ENCODE data around the gene GSTT2. TPM values are rescaled to one million over a fixed set of nuclear protein-coding genes. Genes with fewer than 3 reads are reported as not detected.

Gene GSTT2
- total and polyA plus RNA-seq, 7 donors = 0.12 to 0.89 (median 0.29) TPM; not detected in 3

DNA sequence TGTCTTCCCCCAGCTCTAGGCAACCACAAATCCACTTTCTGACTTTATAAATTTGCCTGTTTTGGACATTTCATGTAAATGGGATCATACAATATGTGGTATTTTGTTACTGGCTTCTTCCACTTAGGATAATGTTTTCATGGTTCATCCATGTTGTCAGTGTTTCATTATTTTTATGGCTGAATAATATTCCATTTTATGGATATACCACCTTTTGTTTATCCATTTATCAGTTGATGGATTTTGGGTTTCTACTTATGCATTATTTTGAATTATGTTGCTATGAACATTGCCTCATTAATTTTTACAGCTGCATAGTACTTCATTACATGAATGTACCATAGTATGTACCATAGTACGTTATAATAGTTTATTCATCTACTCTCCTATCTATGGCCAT is 36.2 kb downstream of the GSTT2 start:
- no peaks in the 10 kb centered on the region for H3K27me3 ChIP-seq (ENCODE audit: insufficient read depth in 3 of 3, low read length in 2 of 3)
- 97 to 100% (median 99%) methylated on average over 1 of the region's 1 CpG for WGBS, 3 donors
- no peak for DNase-seq

GRCh38 chr22:24021304-24021703 is 41.4 kb downstream of the GSTT2 start:
- Histone ChIP-seq H3K27ac (no peak overlapping the region), H3K4me3 (no peak overlapping the region), H3K9me3 (peaks cover 6% of the 10 kb centered on the region), H3K4me1 (no peaks in the 10 kb centered on the region), H3K27me3 (ENCODE audit: insufficient read depth in 3 of 3, low read length in 2 of 3) (no peaks in the 10 kb centered on the region), H3K36me3 (ENCODE audit: insufficient read depth in 1 of 2, low read depth in 1 of 2) (peaks cover 0 to 10% of the 10 kb centered on the region in 2 donors)
- 95 to 99% (median 97%) methylated on average over 3 of the region's 3 CpGs for WGBS, 3 donors
- no peak for ATAC-seq
- TF ChIP-seq, protein P1, sequence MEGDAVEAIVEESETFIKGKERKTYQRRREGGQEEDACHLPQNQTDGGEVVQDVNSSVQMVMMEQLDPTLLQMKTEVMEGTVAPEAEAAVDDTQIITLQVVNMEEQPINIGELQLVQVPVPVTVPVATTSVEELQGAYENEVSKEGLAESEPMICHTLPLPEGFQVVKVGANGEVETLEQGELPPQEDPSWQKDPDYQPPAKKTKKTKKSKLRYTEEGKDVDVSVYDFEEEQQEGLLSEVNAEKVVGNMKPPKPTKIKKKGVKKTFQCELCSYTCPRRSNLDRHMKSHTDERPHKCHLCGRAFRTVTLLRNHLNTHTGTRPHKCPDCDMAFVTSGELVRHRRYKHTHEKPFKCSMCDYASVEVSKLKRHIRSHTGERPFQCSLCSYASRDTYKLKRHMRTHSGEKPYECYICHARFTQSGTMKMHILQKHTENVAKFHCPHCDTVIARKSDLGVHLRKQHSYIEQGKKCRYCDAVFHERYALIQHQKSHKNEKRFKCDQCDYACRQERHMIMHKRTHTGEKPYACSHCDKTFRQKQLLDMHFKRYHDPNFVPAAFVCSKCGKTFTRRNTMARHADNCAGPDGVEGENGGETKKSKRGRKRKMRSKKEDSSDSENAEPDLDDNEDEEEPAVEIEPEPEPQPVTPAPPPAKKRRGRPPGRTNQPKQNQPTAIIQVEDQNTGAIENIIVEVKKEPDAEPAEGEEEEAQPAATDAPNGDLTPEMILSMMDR (IDR thresholded peaks at IDR 0.05) = no peak
- intact Hi-C loops (cut with DNase I) = no loop called here
- no peak for DNase-seq

More for the DNA sequence above, 36.2 kb downstream of the GSTT2 start:
- peaks cover 11% of the 10 kb centered on the region for H3K4me1 ChIP-seq
- H3K9me3 ChIP-seq = no peaks in the 10 kb centered on the region
- intact Hi-C loops (cut with DNase I) = no loop called here
- H3K36me3 ChIP-seq (ENCODE audit: insufficient read depth in 1 of 2, low read depth in 1 of 2) = peaks cover 0 to 10% of the 10 kb centered on the region in 2 donors
- TF ChIP-seq, protein P1 (IDR thresholded peaks at IDR 0.05) = no peak
- no peak overlapping the region for H3K27ac ChIP-seq
- no peak for ATAC-seq
- no peak overlapping the region for H3K4me3 ChIP-seq

- no peak for ATAC-seq
- DNase-seq = no peak
- Histone ChIP-seq H3K27ac (no peak overlapping the region), H3K36me3 (ENCODE audit: insufficient read depth in 1 of 2, low read depth in 1 of 2) (no peaks in the 10 kb centered on the region), H3K4me3 (no peak overlapping the region), H3K9me3 (peaks cover 6% of the 10 kb centered on the region), H3K4me1 (peaks cover 12% of the 10 kb centered on the region), H3K27me3 (ENCODE audit: insufficient read depth in 3 of 3, low read length in 2 of 3) (no peaks in the 10 kb centered on the region)
- TF ChIP-seq, protein P1 (IDR thresholded peaks at IDR 0.05) = no peak
- intact Hi-C loops (cut with DNase I) = no loop called here
Observed at GRCh38 chr22:24023204-24023789, 43.4 kb downstream of the GSTT2 start.

DNA sequence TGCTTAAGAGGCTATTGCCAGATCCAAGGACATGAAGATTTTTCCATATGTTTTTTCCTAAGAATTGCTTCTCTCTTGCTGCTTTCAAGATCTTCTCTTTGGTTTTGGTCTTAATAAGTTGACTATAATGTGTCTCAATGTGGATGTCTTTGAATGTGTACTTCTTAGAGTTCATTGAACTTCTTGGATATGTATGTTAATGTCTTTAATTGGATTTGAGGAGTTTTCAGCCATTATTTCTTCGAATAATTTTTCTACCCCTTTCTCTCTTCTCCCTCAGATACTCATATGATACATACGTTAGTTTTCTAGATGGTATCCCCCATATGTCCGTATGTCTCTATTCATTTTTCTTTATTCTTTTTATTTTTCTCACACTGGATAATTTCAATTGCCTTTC is 44.4 kb downstream of the GSTT2 start:
- Histone ChIP-seq H3K9me3 (peaks cover 6% of the 10 kb centered on the region), H3K4me3 (no peak overlapping the region), H3K4me1 (peaks cover 13% of the 10 kb centered on the region), H3K36me3 (ENCODE audit: insufficient read depth in 1 of 2, low read depth in 1 of 2) (no peaks in the 10 kb centered on the region), H3K27me3 (ENCODE audit: insufficient read depth in 3 of 3, low read length in 2 of 3) (no peaks in the 10 kb centered on the region), H3K27ac (no peak overlapping the region)
- 97 to 99% (median 98%) methylated on average over 3 of the region's 3 CpGs for WGBS, 3 donors
- TF ChIP-seq, protein P1 (IDR thresholded peaks at IDR 0.05) = no peak
- no peak for DNase-seq
- no peak for ATAC-seq
- intact Hi-C loops (cut with DNase I) = no loop called here

DNA sequence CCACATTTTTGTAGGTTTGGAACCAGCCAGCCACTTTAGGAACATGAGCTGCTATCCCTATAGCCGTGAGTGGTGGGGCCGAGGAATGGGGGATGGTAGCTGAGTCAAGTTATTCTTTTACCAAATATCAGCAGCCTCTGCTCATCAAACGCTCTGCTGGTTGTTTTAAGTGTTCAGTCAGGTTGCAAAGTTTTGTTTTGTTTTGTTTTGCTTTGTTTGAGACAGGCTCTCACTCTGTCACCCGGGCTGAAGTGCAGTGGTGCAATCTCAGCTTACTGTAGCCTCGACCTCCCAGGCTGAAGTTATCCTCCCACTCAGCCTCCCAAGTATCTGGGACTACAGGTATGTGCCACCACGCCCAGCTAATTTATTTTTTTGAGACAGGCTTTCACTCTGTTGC is 45.5 kb downstream of the GSTT2 start:
- H3K27ac ChIP-seq = no peak overlapping the region
- WGBS, 3 donors = 82 to 96% (median 88%) methylated on average over 6 of the region's 6 CpGs
- TF ChIP-seq, protein P1 (IDR thresholded peaks at IDR 0.05) = no peak
- no peaks in the 10 kb centered on the region for H3K27me3 ChIP-seq (ENCODE audit: insufficient read depth in 3 of 3, low read length in 2 of 3)
- DNase-seq (no peak), ATAC-seq (no peak)
- no peaks in the 10 kb centered on the region for H3K36me3 ChIP-seq (ENCODE audit: insufficient read depth in 1 of 2, low read depth in 1 of 2)
- peaks cover 17% of the 10 kb centered on the region for H3K4me1 ChIP-seq
- intact Hi-C loops (cut with DNase I) = no loop called here
- H3K4me3 ChIP-seq = no peak overlapping the region
- peaks cover 6% of the 10 kb centered on the region for H3K9me3 ChIP-seq

Measured in psoas muscle (tissue), 8 donors.